Measurements from ENCODE around the gene CALM1.

CALM1 gene

DNA sequence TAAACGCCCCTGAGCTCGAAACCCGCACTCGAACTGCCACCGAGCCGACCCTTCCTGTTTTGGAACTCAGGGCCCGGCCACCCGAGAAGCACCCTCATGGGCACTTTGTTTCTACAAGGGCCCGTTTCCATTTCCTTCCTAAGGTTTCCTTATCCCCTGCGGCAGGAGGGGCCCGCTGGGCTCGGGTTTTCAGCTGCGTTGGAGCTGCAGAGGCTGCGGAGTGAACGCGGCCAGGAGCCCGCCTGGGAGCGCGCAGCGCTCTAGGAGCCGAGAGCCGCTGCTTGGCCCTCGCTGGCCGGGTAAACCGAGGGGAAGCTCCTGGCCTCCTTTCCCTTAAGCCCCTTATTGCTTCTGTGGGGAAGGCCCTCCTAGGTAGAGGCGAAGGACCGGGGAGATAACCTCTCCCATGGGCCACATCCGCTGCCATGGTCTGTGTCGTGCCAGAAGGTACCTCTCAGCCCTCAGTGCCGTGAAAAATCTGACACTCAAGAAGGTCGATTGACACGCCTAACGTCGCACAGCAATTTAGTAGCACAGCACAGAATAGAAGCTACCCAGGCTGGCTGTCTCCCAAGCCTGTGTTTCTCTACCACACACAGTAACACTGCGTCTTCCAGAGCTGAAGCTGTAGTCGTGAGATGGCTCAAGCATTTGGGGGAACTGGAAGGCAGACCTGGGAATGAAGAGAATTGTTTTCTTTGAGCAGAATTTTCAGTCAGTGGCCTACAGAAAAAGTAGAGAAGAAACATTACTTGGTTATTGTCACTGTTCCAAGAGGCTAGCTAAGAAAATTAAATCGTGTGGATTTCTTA, 12.9 kb upstream of the CALM1 start:
- no peaks in the 10 kb centered on the region for H3K27me3 ChIP-seq (ENCODE audit: insufficient read depth, low read length)
- H3K4me2 ChIP-seq (ENCODE audit: low read length), result peak overlapping the region; percentile 87
- H3K9me3 ChIP-seq (ENCODE audit: low read length), result no peaks in the 10 kb centered on the region
- H3K79me2 ChIP-seq (ENCODE audit: insufficient read depth, low read length), result no peaks in the 10 kb centered on the region
- peak overlapping the region; percentile 85 for H3K9ac ChIP-seq (ENCODE audit: low read length)
- H3K4me3 ChIP-seq (ENCODE audit: low read depth, low read length, poor library complexity, severe bottlenecking), result peak overlapping the region; percentile 74
- peaks cover 28% of the 10 kb centered on the region for H3K4me1 ChIP-seq (ENCODE audit: insufficient read depth, low read length, severe bottlenecking)
- H2AFZ ChIP-seq (ENCODE audit: low read length), result peak overlapping the region; percentile 37; the same call in 1 of the 2 replicates
- TF ChIP-seq, protein P1, sequence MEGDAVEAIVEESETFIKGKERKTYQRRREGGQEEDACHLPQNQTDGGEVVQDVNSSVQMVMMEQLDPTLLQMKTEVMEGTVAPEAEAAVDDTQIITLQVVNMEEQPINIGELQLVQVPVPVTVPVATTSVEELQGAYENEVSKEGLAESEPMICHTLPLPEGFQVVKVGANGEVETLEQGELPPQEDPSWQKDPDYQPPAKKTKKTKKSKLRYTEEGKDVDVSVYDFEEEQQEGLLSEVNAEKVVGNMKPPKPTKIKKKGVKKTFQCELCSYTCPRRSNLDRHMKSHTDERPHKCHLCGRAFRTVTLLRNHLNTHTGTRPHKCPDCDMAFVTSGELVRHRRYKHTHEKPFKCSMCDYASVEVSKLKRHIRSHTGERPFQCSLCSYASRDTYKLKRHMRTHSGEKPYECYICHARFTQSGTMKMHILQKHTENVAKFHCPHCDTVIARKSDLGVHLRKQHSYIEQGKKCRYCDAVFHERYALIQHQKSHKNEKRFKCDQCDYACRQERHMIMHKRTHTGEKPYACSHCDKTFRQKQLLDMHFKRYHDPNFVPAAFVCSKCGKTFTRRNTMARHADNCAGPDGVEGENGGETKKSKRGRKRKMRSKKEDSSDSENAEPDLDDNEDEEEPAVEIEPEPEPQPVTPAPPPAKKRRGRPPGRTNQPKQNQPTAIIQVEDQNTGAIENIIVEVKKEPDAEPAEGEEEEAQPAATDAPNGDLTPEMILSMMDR (IDR thresholded peaks at IDR 0.05; ENCODE audit: low read length), result no peak
- no peak for TF ChIP-seq EZH2 (IDR thresholded peaks at IDR 0.05; ENCODE audit: borderline replicate concordance, low read length)
- H3K27ac ChIP-seq (ENCODE audit: low read depth, low read length, poor library complexity, severe bottlenecking), result peak overlapping the region; percentile 70
- no peaks in the 10 kb centered on the region; the same call in 1 of the 2 replicates for H3K36me3 ChIP-seq (ENCODE audit: insufficient read depth, low read length)
- H3F3A ChIP-seq (ENCODE audit: insufficient read depth, low read length), result no peaks in the 10 kb centered on the region
- H3K9me2 ChIP-seq (ENCODE audit: low read depth, low read length), result no peaks in the 10 kb centered on the region
- H4K20me1 ChIP-seq (ENCODE audit: insufficient read depth, low read length), result no peaks in the 10 kb centered on the region

- H3K79me2 ChIP-seq (ENCODE audit: insufficient read depth, low read length), result no peaks in the 10 kb centered on the region
- TF ChIP-seq EZH2 (IDR thresholded peaks at IDR 0.05; ENCODE audit: borderline replicate concordance, low read length), result no peak
- TF ChIP-seq, protein P1 (IDR thresholded peaks at IDR 0.05; ENCODE audit: low read length), result no peak
- no peaks in the 10 kb centered on the region for H3F3A ChIP-seq (ENCODE audit: insufficient read depth, low read length)
- H3K27me3 ChIP-seq (ENCODE audit: insufficient read depth, low read length), result no peaks in the 10 kb centered on the region
- H3K4me2 ChIP-seq (ENCODE audit: low read length), result no peak overlapping the region
- no peak overlapping the region for H3K4me3 ChIP-seq (ENCODE audit: low read depth, low read length, poor library complexity, severe bottlenecking)
- H3K4me1 ChIP-seq (ENCODE audit: insufficient read depth, low read length, severe bottlenecking), result peaks cover 28% of the 10 kb centered on the region
- H3K27ac ChIP-seq (ENCODE audit: low read depth, low read length, poor library complexity, severe bottlenecking), result no peak overlapping the region
- no peak overlapping the region for H3K9ac ChIP-seq (ENCODE audit: low read length)
- no peaks in the 10 kb centered on the region; the same call in 1 of the 2 replicates for H3K36me3 ChIP-seq (ENCODE audit: insufficient read depth, low read length)
- H3K9me2 ChIP-seq (ENCODE audit: low read depth, low read length), result no peaks in the 10 kb centered on the region
- no peak overlapping the region for H2AFZ ChIP-seq (ENCODE audit: low read length)
- no peaks in the 10 kb centered on the region for H4K20me1 ChIP-seq (ENCODE audit: insufficient read depth, low read length)
- H3K9me3 ChIP-seq (ENCODE audit: low read length), result no peaks in the 10 kb centered on the region
Observed at GRCh38 chr14:90384543-90384911, 12.3 kb upstream of the CALM1 start.

DNA sequence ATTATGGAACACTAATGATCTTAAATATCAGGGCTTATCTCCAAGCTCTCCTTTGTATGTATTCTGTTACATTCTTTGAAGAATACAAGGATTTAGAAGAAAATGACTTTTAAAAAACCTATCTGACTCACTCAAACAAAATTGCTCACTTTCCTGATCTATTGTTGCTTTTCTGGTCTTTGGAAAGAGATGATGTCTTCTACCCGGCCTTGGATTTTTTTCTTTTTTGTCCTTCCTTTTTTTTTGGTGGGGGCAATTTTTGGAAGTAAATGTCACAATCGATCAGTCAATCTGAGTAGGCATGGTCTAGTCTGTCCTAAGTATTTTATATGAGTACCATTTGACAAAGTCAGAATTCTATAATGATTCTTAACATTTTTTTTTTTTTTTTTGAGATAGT, 10.5 kb upstream of the CALM1 start:
- Histone ChIP-seq H3K4me1 (ENCODE audit: insufficient read depth, low read length, severe bottlenecking) (peaks cover 25% of the 10 kb centered on the region), H3K79me2 (ENCODE audit: insufficient read depth, low read length) (no peaks in the 10 kb centered on the region), H3K4me2 (ENCODE audit: low read length) (no peak overlapping the region), H3K4me3 (ENCODE audit: low read depth, low read length, poor library complexity, severe bottlenecking) (no peak overlapping the region), H3K36me3 (ENCODE audit: insufficient read depth, low read length) (no peaks in the 10 kb centered on the region; the same call in 1 of the 2 replicates), H3K9me3 (ENCODE audit: low read length) (no peaks in the 10 kb centered on the region), H4K20me1 (ENCODE audit: insufficient read depth, low read length) (no peaks in the 10 kb centered on the region), H2AFZ (ENCODE audit: low read length) (no peak overlapping the region), H3K9ac (ENCODE audit: low read length) (no peak overlapping the region), H3K9me2 (ENCODE audit: low read depth, low read length) (no peaks in the 10 kb centered on the region), H3F3A (ENCODE audit: insufficient read depth, low read length) (no peaks in the 10 kb centered on the region), H3K27ac (ENCODE audit: low read depth, low read length, poor library complexity, severe bottlenecking) (no peak overlapping the region), H3K27me3 (ENCODE audit: insufficient read depth, low read length) (no peaks in the 10 kb centered on the region)
- TF ChIP-seq, protein P1 (IDR thresholded peaks at IDR 0.05; ENCODE audit: low read length), result no peak
- TF ChIP-seq EZH2 (IDR thresholded peaks at IDR 0.05; ENCODE audit: borderline replicate concordance, low read length), result no peak
